HEK293 (cell line): ENCODE measurements around the gene GRIP1.
A peak's percentile ranks its signal among the peaks of the same experiment; 100 is the strongest.

Source experiments
- CTCF ChIA-PET: fragments of 350-600 bp; formaldehyde crosslinking; extraction: SDS; loops from one replicate; lab custom pipeline; 2021; ENCODE audit warnings: antibody characterized with exemption; lab: Yijun Ruan, JAX
- POLR2A ChIA-PET: fragments of 300-600 bp; formaldehyde crosslinking; extraction: SDS; loops from one replicate; lab custom pipeline; 2020; ENCODE audit warnings: antibody characterized with exemption, inconsistent platforms; lab: Yijun Ruan, JAX
- H3K27ac ChIP-seq: fragments of 200-500 bp; sonication (Bioruptor generic); 2 replicates; pipeline ENCODE4 v1.5.1; 2014; ENCODE audit warnings: low read depth, low read length, control low read depth, inconsistent platforms; ENCODE audit errors: extremely low read depth
- H3K36me3 ChIP-seq, 2 experiments: fragments of 200-500 bp in 1 of 2; sonication (Bioruptor generic) in 1 of 2; 1 replicate in 1 of 2; 2 replicates in 1 of 2; pipeline ENCODE4 v1.5.1; 2014 to 2017; ENCODE audit warnings: inconsistent platforms in 2 of 2, low read length in 2 of 2; ENCODE audit not compliant: control insufficient read depth in 2 of 2, insufficient read depth in 1 of 2
- H3K4me1 ChIP-seq: fragments of 200-500 bp; sonication (Bioruptor generic); 2 replicates; pipeline ENCODE4 v1.5.1; 2014; ENCODE audit warnings: mild to moderate bottlenecking, low read length, inconsistent platforms; ENCODE audit not compliant: control insufficient read depth, insufficient read depth
- H3K4me3 ChIP-seq: 2 replicates; pipeline ENCODE4 v1.5.1; 2011; ENCODE audit warnings: low read depth, mild to moderate bottlenecking, control low read depth, low read length, moderate library complexity
- H3K9me3 ChIP-seq: fragments of 200-500 bp; sonication (Bioruptor generic); 2 replicates; pipeline ENCODE4 v1.5.1; 2014; ENCODE audit warnings: low read depth, low read length, inconsistent platforms; ENCODE audit not compliant: control insufficient read depth, insufficient read depth
- FEZF1 ChIP-seq: fragments of 450-650 bp; formaldehyde crosslinking; IDR thresholded peaks from 2 replicates; pipeline ENCODE4 v1.5.1; 2016; ENCODE audit warnings: missing biosample characterization, missing genetic modification characterization
- TRIM28 ChIP-seq: IDR thresholded peaks from 2 replicates; pipeline ENCODE4 v1.6.1; 2011; ENCODE audit warnings: low read length, control low read depth, borderline replicate concordance
- ZBTB21 ChIP-seq: fragments of 450-650 bp; formaldehyde crosslinking; IDR thresholded peaks from 2 replicates; pipeline ENCODE4 v1.5.1; 2017; ENCODE audit warnings: missing biosample characterization, missing genetic modification characterization
- ZEB2 ChIP-seq: fragments of 450-650 bp; formaldehyde crosslinking; IDR thresholded peaks from 2 replicates; pipeline ENCODE4 v1.5.1; 2016; ENCODE audit warnings: missing biosample characterization, missing genetic modification characterization
- ZNF169 ChIP-seq: fragments of 450-650 bp; formaldehyde crosslinking; IDR thresholded peaks from 2 replicates; pipeline ENCODE4 v1.5.1; 2016; ENCODE audit warnings: missing biosample characterization, missing genetic modification characterization
- ZNF302 ChIP-seq: fragments of 450-650 bp; formaldehyde crosslinking; IDR thresholded peaks from 2 replicates; pipeline ENCODE4 v1.5.1; 2016; ENCODE audit warnings: missing biosample characterization, missing genetic modification characterization, low read depth
- ZNF335 ChIP-seq: fragments of 450-650 bp; formaldehyde crosslinking; conservative IDR thresholded peaks from 2 replicates; pipeline ENCODE4 v1.5.1; 2016; ENCODE audit warnings: missing biosample characterization, missing genetic modification characterization
- ZNF426 ChIP-seq: fragments of 450-650 bp; formaldehyde crosslinking; IDR thresholded peaks from 2 replicates; pipeline ENCODE4 v1.5.1; 2017; ENCODE audit warnings: missing biosample characterization, missing genetic modification characterization, mild to moderate bottlenecking, inconsistent platforms, moderate library complexity
- ZNF629 ChIP-seq: fragments of 450-650 bp; formaldehyde crosslinking; IDR thresholded peaks from 2 replicates; pipeline ENCODE4 v1.5.1; 2017; ENCODE audit warnings: missing biosample characterization, missing genetic modification characterization
- ZNF707 ChIP-seq: fragments of 450-650 bp; formaldehyde crosslinking; IDR thresholded peaks from 2 replicates; pipeline ENCODE4 v1.5.1; 2016; ENCODE audit warnings: missing biosample characterization, missing genetic modification characterization
- TF ChIP-seq, protein P1 (sequence below): fragments of 450-650 bp; formaldehyde crosslinking; IDR thresholded peaks from 2 replicates; pipeline ENCODE4 v1.5.1; 2017; ENCODE audit warnings: missing biosample characterization, missing genetic modification characterization
- TF ChIP-seq, protein P2 (sequence below): fragments of 450-650 bp; formaldehyde crosslinking; IDR thresholded peaks from 2 replicates; pipeline ENCODE4 v1.5.0; 2017; ENCODE audit warnings: missing biosample characterization, missing genetic modification characterization, borderline replicate concordance
- TF ChIP-seq, protein P3 (sequence below): fragments of 450-650 bp; formaldehyde crosslinking; IDR thresholded peaks from 2 replicates; pipeline ENCODE4 v1.5.1; 2016; ENCODE audit warnings: missing biosample characterization, missing genetic modification characterization, borderline replicate concordance
- TF ChIP-seq, protein P4 (sequence below): fragments of 450-650 bp; formaldehyde crosslinking; IDR thresholded peaks from 2 replicates; pipeline ENCODE4 v1.5.1; 2017; ENCODE audit warnings: missing biosample characterization, missing genetic modification characterization

GRIP1 gene

DNA sequence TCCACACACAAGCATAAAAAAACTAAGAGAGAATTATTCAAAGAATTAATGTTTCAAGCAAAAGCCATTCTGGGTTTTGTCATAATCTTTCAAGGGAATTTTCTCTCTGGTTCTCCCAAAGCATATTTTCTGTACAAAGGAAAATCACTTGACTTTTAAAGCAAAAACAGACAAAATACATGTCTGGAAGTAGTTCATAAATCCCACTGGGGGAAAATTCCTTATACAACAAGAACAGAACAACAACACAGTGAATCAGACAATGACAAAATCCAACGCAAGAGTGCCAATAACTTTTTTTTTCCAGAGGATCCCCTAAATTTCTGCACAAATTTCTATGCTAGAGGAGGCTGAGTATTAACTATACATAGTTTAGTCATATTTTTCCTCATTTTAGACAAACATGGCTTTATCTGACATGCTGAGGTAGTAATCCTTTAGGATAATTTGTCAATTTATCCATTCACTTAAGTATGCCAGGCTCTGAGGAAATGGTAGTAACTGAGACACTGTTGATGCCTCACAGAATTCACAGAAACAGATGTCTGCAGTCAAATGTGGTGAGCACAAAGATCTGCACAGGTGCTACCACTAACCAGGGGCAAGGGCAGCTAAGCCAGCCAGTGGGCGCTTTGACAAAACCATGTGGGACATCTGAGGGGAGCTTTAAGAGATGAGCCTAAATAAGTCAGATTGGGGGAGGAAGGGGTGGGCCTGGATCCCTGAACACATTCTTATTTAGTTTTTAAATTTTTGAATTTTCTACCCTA lies 38.0 kb downstream of the GRIP1 start:
- Histone ChIP-seq H3K9me3 (no peaks in the 10 kb centered on the region), H3K4me1 (peaks cover 13% of the 10 kb centered on the region), H3K36me3 (no peaks in the 10 kb centered on the region), H3K27ac (no peak overlapping the region), H3K4me3 (no peak overlapping the region)
- ChIA-PET CTCF (no interaction called here), POLR2A (no interaction called here)
- TF ChIP-seq, protein P1, sequence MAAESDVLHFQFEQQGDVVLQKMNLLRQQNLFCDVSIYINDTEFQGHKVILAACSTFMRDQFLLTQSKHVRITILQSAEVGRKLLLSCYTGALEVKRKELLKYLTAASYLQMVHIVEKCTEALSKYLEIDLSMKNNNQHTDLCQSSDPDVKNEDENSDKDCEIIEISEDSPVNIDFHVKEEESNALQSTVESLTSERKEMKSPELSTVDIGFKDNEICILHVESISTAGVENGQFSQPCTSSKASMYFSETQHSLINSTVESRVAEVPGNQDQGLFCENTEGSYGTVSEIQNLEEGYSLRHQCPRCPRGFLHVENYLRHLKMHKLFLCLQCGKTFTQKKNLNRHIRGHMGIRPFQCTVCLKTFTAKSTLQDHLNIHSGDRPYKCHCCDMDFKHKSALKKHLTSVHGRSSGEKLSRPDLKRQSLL (tag by site-specific recombination) = no peak
- no peak for TF ChIP-seq ZEB2 (tag by site-specific recombination)
- TF ChIP-seq ZNF302 (tag by site-specific recombination) = no peak
- TF ChIP-seq, protein P2, sequence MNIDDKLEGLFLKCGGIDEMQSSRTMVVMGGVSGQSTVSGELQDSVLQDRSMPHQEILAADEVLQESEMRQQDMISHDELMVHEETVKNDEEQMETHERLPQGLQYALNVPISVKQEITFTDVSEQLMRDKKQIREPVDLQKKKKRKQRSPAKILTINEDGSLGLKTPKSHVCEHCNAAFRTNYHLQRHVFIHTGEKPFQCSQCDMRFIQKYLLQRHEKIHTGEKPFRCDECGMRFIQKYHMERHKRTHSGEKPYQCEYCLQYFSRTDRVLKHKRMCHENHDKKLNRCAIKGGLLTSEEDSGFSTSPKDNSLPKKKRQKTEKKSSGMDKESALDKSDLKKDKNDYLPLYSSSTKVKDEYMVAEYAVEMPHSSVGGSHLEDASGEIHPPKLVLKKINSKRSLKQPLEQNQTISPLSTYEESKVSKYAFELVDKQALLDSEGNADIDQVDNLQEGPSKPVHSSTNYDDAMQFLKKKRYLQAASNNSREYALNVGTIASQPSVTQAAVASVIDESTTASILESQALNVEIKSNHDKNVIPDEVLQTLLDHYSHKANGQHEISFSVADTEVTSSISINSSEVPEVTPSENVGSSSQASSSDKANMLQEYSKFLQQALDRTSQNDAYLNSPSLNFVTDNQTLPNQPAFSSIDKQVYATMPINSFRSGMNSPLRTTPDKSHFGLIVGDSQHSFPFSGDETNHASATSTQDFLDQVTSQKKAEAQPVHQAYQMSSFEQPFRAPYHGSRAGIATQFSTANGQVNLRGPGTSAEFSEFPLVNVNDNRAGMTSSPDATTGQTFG = no peak
- no peak for TF ChIP-seq TRIM28
- no peak for TF ChIP-seq ZNF426 (tag by site-specific recombination)

DNA sequence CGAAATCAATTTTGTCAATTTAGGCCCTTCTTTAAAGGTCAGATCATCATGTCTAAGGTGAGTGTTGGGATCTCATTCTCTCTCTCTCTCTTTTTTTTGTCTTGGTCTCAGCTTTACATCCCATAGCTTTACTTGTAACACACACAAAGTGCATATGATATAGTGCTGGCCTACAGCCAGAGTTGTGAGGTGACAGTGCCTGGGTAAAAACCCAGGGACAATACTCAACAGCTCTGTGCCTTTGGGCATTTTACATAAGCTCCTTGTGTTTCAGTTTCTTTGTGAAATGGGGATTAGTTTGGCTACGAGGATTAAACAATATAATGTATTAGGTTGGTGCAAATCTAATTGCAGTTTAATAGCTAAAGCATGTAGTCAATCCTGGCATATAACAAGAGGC lies 40.2 kb downstream of the GRIP1 start:
- CTCF ChIA-PET = no interaction called here
- Histone ChIP-seq H3K9me3 (no peaks in the 10 kb centered on the region), H3K4me3 (no peak overlapping the region), H3K36me3 (no peaks in the 10 kb centered on the region), H3K4me1 (peaks cover 13% of the 10 kb centered on the region), H3K27ac (no peak overlapping the region)
- POLR2A ChIA-PET = no interaction called here
- TF ChIP-seq ZNF707 (tag by site-specific recombination) = no peak

DNA sequence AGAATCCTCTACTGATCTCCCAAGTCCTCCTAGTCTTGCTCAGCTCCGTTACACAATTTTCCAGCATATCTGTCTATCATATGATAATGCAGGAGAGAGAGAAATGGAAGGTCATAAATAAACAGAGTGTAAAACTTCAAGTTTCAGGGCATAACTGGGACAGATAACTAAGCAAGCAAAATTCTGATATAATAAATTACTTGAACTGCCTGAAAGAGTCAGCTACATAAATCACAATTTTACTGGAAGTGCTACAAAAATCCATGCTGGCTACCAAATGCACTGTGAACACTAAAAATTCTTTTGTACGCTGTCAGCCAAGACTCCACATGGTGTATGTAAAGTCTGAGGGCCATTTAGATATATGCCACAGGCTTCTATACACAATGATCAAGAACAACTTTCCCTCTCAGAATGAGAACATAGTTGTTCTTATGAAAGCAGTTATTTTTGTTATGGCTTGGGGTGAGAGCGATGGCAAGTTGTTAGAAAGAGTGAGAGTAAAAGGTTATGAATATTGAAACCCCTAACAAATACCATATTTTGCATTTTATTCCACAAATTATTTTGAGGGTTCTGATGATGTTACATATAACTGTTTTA lies 41.1 kb downstream of the GRIP1 start:
- no peak overlapping the region for H3K4me3 ChIP-seq
- H3K27ac ChIP-seq = no peak overlapping the region
- POLR2A ChIA-PET = no interaction called here
- CTCF ChIA-PET = interaction anchor here (0.6 to 1.3 kb wide), 2 partner anchors 12 to 70 kb away, joined by 3 to 4 read pairs; no protein-coding TSS in a partner anchor
- peaks cover 13% of the 10 kb centered on the region for H3K4me1 ChIP-seq
- TF ChIP-seq ZBTB21 (tag by site-specific recombination) (no peak), ZNF169 (tag by site-specific recombination) (no peak), ZNF629 (tag by site-specific recombination) (no peak), ZNF335 (tag by site-specific recombination) (no peak), FEZF1 (tag by site-specific recombination) (peak; percentile 74)
- TF ChIP-seq, protein P3, sequence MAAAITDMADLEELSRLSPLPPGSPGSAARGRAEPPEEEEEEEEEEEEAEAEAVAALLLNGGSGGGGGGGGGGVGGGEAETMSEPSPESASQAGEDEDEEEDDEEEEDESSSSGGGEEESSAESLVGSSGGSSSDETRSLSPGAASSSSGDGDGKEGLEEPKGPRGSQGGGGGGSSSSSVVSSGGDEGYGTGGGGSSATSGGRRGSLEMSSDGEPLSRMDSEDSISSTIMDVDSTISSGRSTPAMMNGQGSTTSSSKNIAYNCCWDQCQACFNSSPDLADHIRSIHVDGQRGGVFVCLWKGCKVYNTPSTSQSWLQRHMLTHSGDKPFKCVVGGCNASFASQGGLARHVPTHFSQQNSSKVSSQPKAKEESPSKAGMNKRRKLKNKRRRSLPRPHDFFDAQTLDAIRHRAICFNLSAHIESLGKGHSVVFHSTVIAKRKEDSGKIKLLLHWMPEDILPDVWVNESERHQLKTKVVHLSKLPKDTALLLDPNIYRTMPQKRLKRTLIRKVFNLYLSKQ (tag by site-specific recombination) = no peak
- TF ChIP-seq, protein P4, sequence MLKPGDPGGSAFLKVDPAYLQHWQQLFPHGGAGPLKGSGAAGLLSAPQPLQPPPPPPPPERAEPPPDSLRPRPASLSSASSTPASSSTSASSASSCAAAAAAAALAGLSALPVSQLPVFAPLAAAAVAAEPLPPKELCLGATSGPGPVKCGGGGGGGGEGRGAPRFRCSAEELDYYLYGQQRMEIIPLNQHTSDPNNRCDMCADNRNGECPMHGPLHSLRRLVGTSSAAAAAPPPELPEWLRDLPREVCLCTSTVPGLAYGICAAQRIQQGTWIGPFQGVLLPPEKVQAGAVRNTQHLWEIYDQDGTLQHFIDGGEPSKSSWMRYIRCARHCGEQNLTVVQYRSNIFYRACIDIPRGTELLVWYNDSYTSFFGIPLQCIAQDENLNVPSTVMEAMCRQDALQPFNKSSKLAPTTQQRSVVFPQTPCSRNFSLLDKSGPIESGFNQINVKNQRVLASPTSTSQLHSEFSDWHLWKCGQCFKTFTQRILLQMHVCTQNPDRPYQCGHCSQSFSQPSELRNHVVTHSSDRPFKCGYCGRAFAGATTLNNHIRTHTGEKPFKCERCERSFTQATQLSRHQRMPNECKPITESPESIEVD (tag by site-specific recombination) = peak; percentile 93
- H3K9me3 ChIP-seq = no peaks in the 10 kb centered on the region
- H3K36me3 ChIP-seq = no peaks in the 10 kb centered on the region
